Measurements from ENCODE around the gene UCN2. TPM values are rescaled to one million over a fixed set of nuclear protein-coding genes. Genes with fewer than 3 reads are reported as not detected.

UCN2 gene
- total RNA-seq, 4 donors from 2014 or later = 1.7 TPM; not detected in 3

DNA sequence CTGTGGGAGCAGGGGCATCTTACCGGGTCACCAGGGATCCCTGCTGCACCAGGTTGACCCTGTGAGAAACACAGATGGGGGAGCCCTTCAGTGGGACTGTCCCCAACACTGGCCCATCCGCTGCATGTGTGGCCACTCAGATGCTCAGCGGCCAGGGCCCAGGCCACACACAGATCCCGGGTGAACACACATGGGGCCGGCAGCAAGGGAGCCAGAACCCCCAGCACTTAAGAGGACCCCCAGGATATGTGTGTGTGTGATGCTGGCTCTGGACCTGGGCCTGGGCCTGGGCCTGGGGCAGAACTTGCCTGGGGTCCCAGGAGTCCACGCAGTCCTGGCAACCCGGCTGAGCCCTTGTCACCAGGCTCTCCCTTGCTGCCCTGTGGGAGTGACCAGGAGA, 4.9 kb upstream of the UCN2 start:
- no peak for DNase-seq
- H3K36me3 ChIP-seq = no peaks in the 10 kb centered on the region
- H3K27me3 ChIP-seq = no peaks in the 10 kb centered on the region
- H3K4me3 ChIP-seq = no peak overlapping the region
- no peaks in the 10 kb centered on the region for H3K4me1 ChIP-seq
- no peak overlapping the region for H3K27ac ChIP-seq
- TF ChIP-seq, protein P1, sequence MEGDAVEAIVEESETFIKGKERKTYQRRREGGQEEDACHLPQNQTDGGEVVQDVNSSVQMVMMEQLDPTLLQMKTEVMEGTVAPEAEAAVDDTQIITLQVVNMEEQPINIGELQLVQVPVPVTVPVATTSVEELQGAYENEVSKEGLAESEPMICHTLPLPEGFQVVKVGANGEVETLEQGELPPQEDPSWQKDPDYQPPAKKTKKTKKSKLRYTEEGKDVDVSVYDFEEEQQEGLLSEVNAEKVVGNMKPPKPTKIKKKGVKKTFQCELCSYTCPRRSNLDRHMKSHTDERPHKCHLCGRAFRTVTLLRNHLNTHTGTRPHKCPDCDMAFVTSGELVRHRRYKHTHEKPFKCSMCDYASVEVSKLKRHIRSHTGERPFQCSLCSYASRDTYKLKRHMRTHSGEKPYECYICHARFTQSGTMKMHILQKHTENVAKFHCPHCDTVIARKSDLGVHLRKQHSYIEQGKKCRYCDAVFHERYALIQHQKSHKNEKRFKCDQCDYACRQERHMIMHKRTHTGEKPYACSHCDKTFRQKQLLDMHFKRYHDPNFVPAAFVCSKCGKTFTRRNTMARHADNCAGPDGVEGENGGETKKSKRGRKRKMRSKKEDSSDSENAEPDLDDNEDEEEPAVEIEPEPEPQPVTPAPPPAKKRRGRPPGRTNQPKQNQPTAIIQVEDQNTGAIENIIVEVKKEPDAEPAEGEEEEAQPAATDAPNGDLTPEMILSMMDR (IDR thresholded peaks at IDR 0.05) = no peak
- TF ChIP-seq POLR2A (IDR thresholded peaks at IDR 0.05) = no peak
- H3K9me3 ChIP-seq = no peaks in the 10 kb centered on the region

DNA sequence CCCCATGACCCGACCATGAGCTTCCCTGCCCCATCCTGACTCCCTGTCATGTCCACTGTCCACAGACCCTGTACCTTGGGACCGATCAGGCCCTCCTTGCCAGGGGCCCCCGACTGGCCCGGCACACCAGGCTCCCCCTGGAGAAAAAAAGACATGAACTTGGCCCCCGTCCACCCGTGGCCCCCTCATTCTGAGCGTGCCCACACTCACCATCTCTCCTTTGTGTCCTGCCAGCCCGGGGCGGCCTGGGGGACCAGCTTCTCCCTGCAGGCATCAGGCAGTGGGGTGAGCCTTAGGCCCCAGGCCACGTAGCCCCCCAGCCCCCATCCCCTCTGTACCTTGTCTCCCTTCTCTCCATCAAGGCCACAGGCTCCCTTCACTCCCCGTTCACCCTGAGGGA, 3.9 kb upstream of the UCN2 start:
- Histone ChIP-seq H3K27me3 (no peaks in the 10 kb centered on the region), H3K9me3 (no peaks in the 10 kb centered on the region), H3K36me3 (no peaks in the 10 kb centered on the region), H3K27ac (no peak overlapping the region), H3K4me3 (no peak overlapping the region), H3K4me1 (no peaks in the 10 kb centered on the region)
- no peak for DNase-seq
- TF ChIP-seq, protein P1 (IDR thresholded peaks at IDR 0.05) = no peak
- no peak for TF ChIP-seq POLR2A (IDR thresholded peaks at IDR 0.05)

DNA sequence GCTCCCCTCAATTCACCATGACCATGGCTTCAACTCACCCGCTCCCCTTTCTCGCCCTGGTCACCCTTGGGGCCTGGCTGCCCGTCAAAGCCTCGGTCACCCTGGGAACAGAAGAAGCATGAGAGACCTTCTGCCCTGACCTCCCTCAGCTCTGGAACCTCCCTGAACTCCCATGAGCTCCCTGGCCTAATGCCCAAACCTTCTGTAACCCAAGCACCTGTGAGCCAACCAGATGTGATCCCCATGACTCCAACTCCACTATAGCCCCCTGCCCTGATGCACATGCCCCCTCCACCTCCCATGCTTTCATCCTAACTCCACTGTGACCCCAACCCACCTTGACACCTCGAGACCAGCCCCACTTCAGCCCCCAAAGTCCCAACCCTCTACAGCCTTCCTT, 3.5 kb upstream of the UCN2 start:
- no peaks in the 10 kb centered on the region for H3K36me3 ChIP-seq

DNA sequence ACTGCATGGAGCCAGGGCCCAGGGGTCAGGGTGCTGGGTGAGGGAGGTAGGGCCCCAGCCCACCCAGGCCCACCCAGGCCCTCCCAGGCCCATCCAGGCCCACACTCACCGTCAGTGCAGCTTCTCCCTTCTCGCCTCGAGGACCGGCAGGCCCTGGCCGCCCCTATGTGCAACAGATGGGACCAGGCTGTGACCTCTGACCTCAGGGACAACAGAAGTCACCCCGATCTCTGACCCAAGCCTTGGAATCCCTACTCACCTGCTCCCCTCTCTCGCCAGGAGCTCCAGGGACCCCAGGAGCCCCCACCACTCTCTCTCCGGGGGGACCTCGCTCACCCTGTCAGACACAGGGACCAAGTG, 2.8 kb upstream of the UCN2 start:
- DNase-seq = no peak
- TF ChIP-seq POLR2A (IDR thresholded peaks at IDR 0.05) = no peak
- TF ChIP-seq, protein P1 (IDR thresholded peaks at IDR 0.05) = no peak
- H3K9me3 ChIP-seq = no peaks in the 10 kb centered on the region

More for the DNA sequence above, 3.5 kb upstream of the UCN2 start:
- TF ChIP-seq POLR2A (IDR thresholded peaks at IDR 0.05) = no peak
- TF ChIP-seq, protein P1 (IDR thresholded peaks at IDR 0.05) = no peak
- H3K9me3 ChIP-seq = no peaks in the 10 kb centered on the region
- H3K27me3 ChIP-seq = no peaks in the 10 kb centered on the region
- H3K4me1 ChIP-seq = no peaks in the 10 kb centered on the region
- no peak for DNase-seq
- no peak overlapping the region for H3K27ac ChIP-seq
- no peak overlapping the region for H3K4me3 ChIP-seq

DNA sequence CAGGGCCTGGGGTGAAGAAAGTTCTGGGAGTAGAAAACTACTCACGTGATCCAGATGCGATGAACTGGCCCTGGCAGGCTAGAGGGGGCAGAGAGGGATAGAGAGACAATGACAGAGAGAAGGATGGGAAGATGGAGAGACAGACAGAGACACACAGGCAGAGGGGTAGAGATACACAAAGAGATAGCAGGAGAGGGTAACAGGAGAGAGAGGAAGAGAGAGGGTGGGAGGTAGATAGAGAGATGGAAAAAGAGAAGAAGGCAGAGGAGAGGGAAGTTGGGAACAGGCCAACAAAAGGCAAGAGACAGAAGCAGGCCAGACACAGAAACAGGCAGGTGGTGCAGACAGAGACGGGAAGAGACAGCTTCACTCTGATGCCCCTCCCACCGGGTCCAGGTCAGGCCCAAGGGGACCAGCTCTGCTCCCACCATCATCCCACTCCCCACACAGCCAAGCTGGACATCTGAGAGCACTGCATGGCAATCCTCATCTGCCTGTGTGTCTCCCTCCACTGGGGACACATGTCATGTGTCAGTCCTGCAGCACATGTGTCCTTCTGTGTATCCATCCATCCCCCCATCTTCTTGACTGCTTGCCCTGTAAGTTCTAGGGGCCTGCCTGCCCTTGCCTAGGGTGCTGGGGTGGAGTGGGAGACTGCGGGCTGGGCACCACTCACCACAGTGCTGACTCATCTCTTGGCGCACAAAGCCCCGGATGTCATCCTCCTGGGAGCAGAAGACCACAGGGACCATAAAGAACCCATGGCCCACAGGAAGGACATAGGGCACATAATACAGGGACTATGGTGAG, 2.2 kb upstream of the UCN2 start:
- no peak overlapping the region for H3K27ac ChIP-seq
- TF ChIP-seq POLR2A (IDR thresholded peaks at IDR 0.05) = no peak
- TF ChIP-seq, protein P1 (IDR thresholded peaks at IDR 0.05) = no peak
- no peaks in the 10 kb centered on the region for H3K36me3 ChIP-seq
- no peaks in the 10 kb centered on the region for H3K9me3 ChIP-seq
- no peaks in the 10 kb centered on the region for H3K27me3 ChIP-seq
- H3K4me1 ChIP-seq = peaks cover 0 to 4% (median 2%) of the 10 kb centered on the region in 4 donors
- no peak overlapping the region for H3K4me3 ChIP-seq
- no peak for DNase-seq

More for the DNA sequence above, 2.8 kb upstream of the UCN2 start:
- no peaks in the 10 kb centered on the region for H3K4me1 ChIP-seq
- no peak overlapping the region for H3K27ac ChIP-seq
- H3K36me3 ChIP-seq = no peaks in the 10 kb centered on the region
- H3K4me3 ChIP-seq = no peak overlapping the region
- no peaks in the 10 kb centered on the region for H3K27me3 ChIP-seq
